Effector memory CD8-positive, alpha-beta T cell (primary cell): Measurements from ENCODE around the gene ELAC2.

Source experiments
- ATAC-seq: fragments of 150-1000 bp; cut with Tn5 transposase; replicated peaks from 2 replicates; pipeline ENCODE4 v1.10.0; 2021; ENCODE audit warnings: mild to moderate bottlenecking, moderate library complexity
- DNase-seq, 3 experiments: peaks; one replicate each; pipeline ENCODE4 v3.0.0; 2021
- H3K27ac Mint-ChIP-seq, 2 donors: one replicate each; pipeline ENCODE4 v1.8.0; 2022; ENCODE audit warnings: mild to moderate bottlenecking in 2 of 2, mixed read lengths in 2 of 2, moderate library complexity in 2 of 2
- H3K27me3 Mint-ChIP-seq, 2 donors: one replicate each; pipeline ENCODE4 v1.8.0; 2022; ENCODE audit warnings: mixed read lengths in 2 of 2
- H3K36me3 Mint-ChIP-seq: one replicate; pipeline ENCODE4 v1.8.0; 2022; ENCODE audit warnings: mild to moderate bottlenecking, moderate library complexity, mixed read lengths; ENCODE audit not compliant: insufficient read depth
- H3K4me1 Mint-ChIP-seq, 2 donors: one replicate each; pipeline ENCODE4 v1.8.0; 2022; ENCODE audit warnings: low read depth in 2 of 2, mixed read lengths in 2 of 2
- H3K4me3 Mint-ChIP-seq, 2 donors: one replicate each; pipeline ENCODE4 v1.8.0; 2022; ENCODE audit warnings: mild to moderate bottlenecking in 2 of 2, mixed read lengths in 2 of 2, moderate library complexity in 2 of 2
- H3K9me3 Mint-ChIP-seq, 2 donors: one replicate each; pipeline ENCODE4 v1.8.0; 2022; ENCODE audit warnings: mixed read lengths in 2 of 2

ELAC2 gene

GRCh38 chr17:12974005-12974531, 43.8 kb downstream of the ELAC2 start:
- Mint-ChIP-seq H3K27ac (no peak overlapping the region), H3K4me1 (peaks cover 0 to 2% of the 10 kb centered on the region in 2 donors), H3K27me3 (peaks cover 56 to 91% of the 10 kb centered on the region in 2 donors), H3K36me3 (no peaks in the 10 kb centered on the region), H3K9me3 (no peaks in the 10 kb centered on the region), H3K4me3 (peak overlapping the region in 1 of 2 donors; percentile 18)
- DNase-seq: no peak
- ATAC-seq: no peak

DNA sequence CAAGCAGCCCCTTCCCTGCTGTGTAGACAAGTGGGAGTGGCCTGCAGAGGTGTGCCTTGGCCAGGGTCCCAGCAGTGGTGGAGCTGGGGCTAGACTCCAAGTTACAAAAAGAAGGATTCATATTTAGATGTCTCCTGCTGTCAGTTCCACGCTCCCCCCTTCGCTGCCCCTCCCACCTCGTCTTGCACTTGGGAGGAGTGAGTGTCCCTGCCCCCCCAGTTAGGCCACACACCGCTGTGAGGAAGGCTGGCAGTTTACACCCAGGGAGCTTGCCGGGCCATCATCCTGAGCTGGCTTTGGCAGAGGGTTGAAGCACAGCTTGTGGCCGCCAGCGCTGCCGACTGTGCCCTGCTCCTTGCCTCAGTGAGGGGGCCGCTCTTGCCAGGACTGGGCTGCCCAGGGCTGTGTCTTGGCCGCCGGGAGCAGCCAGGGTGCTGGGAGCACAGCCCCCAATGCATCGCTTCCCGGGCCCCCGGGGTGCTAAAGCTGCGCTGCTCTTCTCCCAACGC, 44.3 kb downstream of the ELAC2 start:
- Mint-ChIP-seq H3K36me3 (no peaks in the 10 kb centered on the region), H3K4me3 (no peak overlapping the region), H3K4me1 (peaks cover 0 to 2% of the 10 kb centered on the region in 2 donors), H3K27me3 (peaks cover 61 to 91% of the 10 kb centered on the region in 2 donors), H3K27ac (no peak overlapping the region), H3K9me3 (no peaks in the 10 kb centered on the region)
- DNase-seq (no peak), ATAC-seq (no peak)

DNA sequence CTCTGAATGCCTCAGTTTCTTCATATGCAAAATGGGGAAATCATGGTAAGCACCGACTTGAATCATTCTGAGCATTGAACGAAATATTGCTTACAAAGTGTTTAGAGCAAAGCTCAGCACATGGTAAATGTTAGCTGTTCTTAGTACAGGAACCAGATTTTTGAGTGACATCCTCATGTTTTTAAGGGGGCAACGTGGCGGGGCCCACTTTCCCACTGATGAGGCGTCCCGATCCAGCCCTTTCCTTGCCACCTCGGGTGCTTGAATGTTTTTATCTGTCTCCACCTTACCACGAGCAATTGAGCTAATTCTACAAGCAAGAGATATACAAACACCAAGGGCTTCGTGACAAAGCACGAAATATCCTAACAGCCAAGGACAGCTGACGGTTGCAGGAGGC, 49.9 kb downstream of the ELAC2 start:
- H3K4me1 Mint-ChIP-seq: no peaks in the 10 kb centered on the region
- ATAC-seq (no peak), DNase-seq (no peak)
- peaks cover 50 to 54% of the 10 kb centered on the region in 2 donors for H3K27me3 Mint-ChIP-seq
- peaks cover 3% of the 10 kb centered on the region for H3K36me3 Mint-ChIP-seq
- H3K4me3 Mint-ChIP-seq: no peak overlapping the region
- H3K27ac Mint-ChIP-seq: no peak overlapping the region
- no peaks in the 10 kb centered on the region for H3K9me3 Mint-ChIP-seq

GRCh38 chr17:12966413-12966812, 51.4 kb downstream of the ELAC2 start:
- H3K36me3 Mint-ChIP-seq: peaks cover 3% of the 10 kb centered on the region
- no peaks in the 10 kb centered on the region for H3K9me3 Mint-ChIP-seq
- H3K4me1 Mint-ChIP-seq: no peaks in the 10 kb centered on the region
- ATAC-seq (no peak), DNase-seq (no peak)
- H3K27ac Mint-ChIP-seq: no peak overlapping the region
- H3K27me3 Mint-ChIP-seq: peaks cover 39 to 41% of the 10 kb centered on the region in 2 donors
- no peak overlapping the region for H3K4me3 Mint-ChIP-seq

GRCh38 chr17:12965988-12966387, 51.8 kb downstream of the ELAC2 start:
- peaks cover 3% of the 10 kb centered on the region for H3K36me3 Mint-ChIP-seq
- no peaks in the 10 kb centered on the region for H3K4me1 Mint-ChIP-seq
- ATAC-seq (no peak), DNase-seq (no peak)
- H3K27me3 Mint-ChIP-seq: peaks cover 35 to 37% of the 10 kb centered on the region in 2 donors
- no peaks in the 10 kb centered on the region for H3K9me3 Mint-ChIP-seq
- H3K27ac Mint-ChIP-seq: no peak overlapping the region
- no peak overlapping the region for H3K4me3 Mint-ChIP-seq

DNA sequence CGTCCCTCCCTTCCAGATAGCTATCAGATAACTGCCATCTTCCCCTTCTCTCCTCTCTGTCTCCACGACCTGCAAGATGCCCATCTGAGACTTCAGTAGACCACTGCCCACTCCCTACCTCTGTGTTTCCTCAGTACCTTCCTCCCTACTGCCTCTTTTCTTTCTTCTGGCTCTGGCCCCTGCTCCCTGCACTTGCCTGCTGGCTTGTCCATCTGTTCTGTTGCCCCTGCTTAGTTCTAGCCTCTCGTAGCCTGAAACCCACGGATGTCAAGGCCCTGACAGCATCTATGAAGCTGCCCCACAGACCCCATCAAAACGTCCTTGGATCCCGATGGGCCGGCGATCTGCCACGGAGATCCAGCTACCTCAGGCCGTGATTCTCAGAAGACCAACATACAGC, 53.0 kb downstream of the ELAC2 start:
- Mint-ChIP-seq H3K9me3 (no peaks in the 10 kb centered on the region), H3K36me3 (peaks cover 3% of the 10 kb centered on the region), H3K4me1 (no peaks in the 10 kb centered on the region), H3K4me3 (no peak overlapping the region), H3K27me3 (peaks cover 29% of the 10 kb centered on the region in 2 donors), H3K27ac (no peak overlapping the region)
- DNase-seq (no peak), ATAC-seq (no peak)

DNA sequence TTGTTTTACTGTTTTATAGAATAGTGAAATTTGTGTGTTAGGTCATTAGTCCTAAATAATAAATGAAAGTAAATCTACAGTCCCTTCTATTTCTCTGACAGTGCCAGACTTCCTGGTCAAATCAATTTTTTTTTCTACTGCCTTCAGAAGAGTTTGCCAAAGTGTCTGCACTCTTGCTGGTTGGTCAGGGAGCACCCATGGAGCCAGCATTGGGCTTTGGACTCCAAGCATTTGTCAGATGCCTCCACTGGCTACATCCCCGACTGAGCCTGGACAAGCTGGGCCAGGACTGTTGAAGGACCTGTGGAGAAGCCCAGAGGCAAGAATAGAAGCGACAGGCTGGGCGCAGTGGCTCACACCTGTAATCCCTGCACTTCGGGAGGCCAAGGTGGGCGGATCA, 53.7 kb downstream of the ELAC2 start:
- no peaks in the 10 kb centered on the region for H3K4me1 Mint-ChIP-seq
- no peak for ATAC-seq

GRCh38 chr17:12963505-12963904, 54.3 kb downstream of the ELAC2 start:
- Mint-ChIP-seq H3K9me3 (no peaks in the 10 kb centered on the region), H3K27me3 (peaks cover 16 to 21% of the 10 kb centered on the region in 2 donors), H3K4me1 (no peaks in the 10 kb centered on the region), H3K27ac (no peak overlapping the region), H3K4me3 (no peak overlapping the region), H3K36me3 (peaks cover 3% of the 10 kb centered on the region)
- DNase-seq: no peak
- no peak for ATAC-seq

More for the DNA sequence above, 53.7 kb downstream of the ELAC2 start:
- no peaks in the 10 kb centered on the region for H3K9me3 Mint-ChIP-seq
- no peak overlapping the region for H3K4me3 Mint-ChIP-seq
- DNase-seq: no peak
- H3K27me3 Mint-ChIP-seq: peaks cover 23 to 27% of the 10 kb centered on the region in 2 donors
- peaks cover 3% of the 10 kb centered on the region for H3K36me3 Mint-ChIP-seq
- no peak overlapping the region for H3K27ac Mint-ChIP-seq

GRCh38 chr17:12961655-12962054, 56.2 kb downstream of the ELAC2 start:
- Mint-ChIP-seq H3K27me3 (peaks cover 0 to 6% of the 10 kb centered on the region in 2 donors), H3K9me3 (peaks cover 0 to 2% of the 10 kb centered on the region in 2 donors), H3K4me3 (no peak overlapping the region), H3K4me1 (no peaks in the 10 kb centered on the region), H3K36me3 (peaks cover 3% of the 10 kb centered on the region), H3K27ac (no peak overlapping the region)
- ATAC-seq (no peak), DNase-seq (no peak)

GRCh38 chr17:12959441-12959840, 58.4 kb downstream of the ELAC2 start:
- no peak overlapping the region for H3K27ac Mint-ChIP-seq
- H3K4me1 Mint-ChIP-seq: no peaks in the 10 kb centered on the region
- H3K27me3 Mint-ChIP-seq: peaks cover 6 to 10% of the 10 kb centered on the region in 2 donors
- H3K36me3 Mint-ChIP-seq: no peaks in the 10 kb centered on the region
- no peak overlapping the region for H3K4me3 Mint-ChIP-seq
- DNase-seq: no peak
- peaks cover 0 to 2% of the 10 kb centered on the region in 2 donors for H3K9me3 Mint-ChIP-seq
- no peak for ATAC-seq

DNA sequence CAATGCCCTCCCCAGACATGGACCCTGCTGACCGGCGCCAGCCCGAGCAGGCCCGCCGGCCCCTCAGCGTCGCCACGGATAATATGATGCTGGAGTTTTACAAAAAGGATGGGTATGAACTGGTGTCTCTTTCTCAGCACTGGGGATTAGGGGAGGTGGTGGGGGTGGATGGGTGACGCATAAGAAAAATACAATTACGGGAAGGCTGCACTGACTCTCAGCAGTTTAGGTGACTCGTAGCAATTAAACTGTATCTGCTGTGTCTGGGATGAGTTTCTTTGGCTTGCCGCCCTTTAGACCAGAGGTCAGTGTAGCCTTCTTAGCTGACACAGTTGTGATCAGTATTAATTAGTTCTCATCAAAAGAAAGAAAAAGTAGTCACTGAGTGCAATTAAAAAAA, 59.0 kb downstream of the ELAC2 start:
- Mint-ChIP-seq H3K9me3 (peaks cover 0 to 2% of the 10 kb centered on the region in 2 donors), H3K4me3 (no peak overlapping the region), H3K27me3 (peaks cover 6 to 14% of the 10 kb centered on the region in 2 donors), H3K4me1 (no peaks in the 10 kb centered on the region), H3K27ac (no peak overlapping the region), H3K36me3 (no peaks in the 10 kb centered on the region)
- DNase-seq: no peak
- ATAC-seq: no peak

DNA sequence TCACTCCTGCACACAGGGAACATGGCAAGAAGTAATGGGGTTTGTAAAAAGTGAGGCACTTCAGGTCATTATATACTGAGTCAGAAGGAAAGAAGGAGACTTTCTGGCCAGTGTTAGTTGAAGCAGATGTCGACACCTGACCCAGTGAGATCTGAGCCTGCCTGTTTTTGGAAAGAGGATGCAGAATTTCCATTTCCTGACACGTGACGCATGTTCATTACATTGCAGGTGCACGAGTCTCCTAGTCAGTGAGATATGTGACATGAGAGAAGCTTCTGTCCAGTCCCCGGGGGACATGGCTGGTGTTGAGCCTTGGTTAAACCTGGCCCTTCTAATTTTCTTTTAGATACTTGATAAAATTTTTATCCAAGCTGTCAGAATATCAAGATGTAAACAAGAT, 62.3 kb downstream of the ELAC2 start:
- Mint-ChIP-seq H3K4me1 (no peaks in the 10 kb centered on the region), H3K9me3 (peaks cover 0 to 2% of the 10 kb centered on the region in 2 donors), H3K36me3 (no peaks in the 10 kb centered on the region), H3K4me3 (no peak overlapping the region), H3K27me3 (peaks cover 6 to 21% of the 10 kb centered on the region in 2 donors), H3K27ac (no peak overlapping the region)
- DNase-seq (no peak), ATAC-seq (no peak)

DNA sequence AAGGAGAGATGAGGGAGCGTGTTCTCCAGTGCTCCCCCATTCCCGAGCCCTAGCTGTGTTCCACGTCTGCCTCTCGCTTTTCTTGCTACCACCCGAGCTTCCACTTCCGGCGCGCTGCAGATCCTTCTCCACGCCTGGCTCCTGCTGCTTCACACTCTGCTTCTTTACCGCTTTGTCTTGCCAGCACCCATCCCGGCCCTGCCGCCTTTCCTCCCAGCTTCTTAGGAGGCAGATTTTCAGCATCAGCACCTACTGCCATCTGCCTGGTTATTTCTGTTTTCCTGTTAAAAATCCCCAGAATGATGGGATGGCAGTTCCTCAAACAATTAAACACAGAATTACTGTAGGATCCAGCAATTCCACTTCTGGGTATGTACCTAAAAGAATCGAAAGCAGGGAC, 64.7 kb downstream of the ELAC2 start:
- no peak for DNase-seq
- ATAC-seq: no peak
- H3K4me3 Mint-ChIP-seq: no peak overlapping the region
- H3K9me3 Mint-ChIP-seq: peaks cover 0 to 2% of the 10 kb centered on the region in 2 donors
- no peak overlapping the region for H3K27ac Mint-ChIP-seq
- H3K36me3 Mint-ChIP-seq: no peaks in the 10 kb centered on the region
- H3K27me3 Mint-ChIP-seq: peaks cover 0 to 30% of the 10 kb centered on the region in 2 donors
- H3K4me1 Mint-ChIP-seq: no peaks in the 10 kb centered on the region

- Mint-ChIP-seq H3K9me3 (no peaks in the 10 kb centered on the region), H3K36me3 (no peaks in the 10 kb centered on the region), H3K27ac (no peak overlapping the region), H3K4me3 (no peak overlapping the region), H3K27me3 (peaks cover 8 to 35% of the 10 kb centered on the region in 2 donors), H3K4me1 (no peaks in the 10 kb centered on the region)
- ATAC-seq: no peak
- DNase-seq: no peak
Observed at GRCh38 chr17:12952012-12952411, 65.8 kb downstream of the ELAC2 start.
